ENCODE data around the gene RAB11FIP4.

- no peak for TF ChIP-seq REST (IDR thresholded peaks at IDR 0.05; ENCODE audit: insufficient read depth in 1 of 2, low read depth in 2 of 2, low read length in 2 of 2)
- TF ChIP-seq POLR2AphosphoS5 (IDR thresholded peaks at IDR 0.05; ENCODE audit: low read depth, low read length), result no peak
- no peak for TF ChIP-seq TAF1 (IDR thresholded peaks at IDR 0.05; ENCODE audit: borderline replicate concordance, insufficient read depth, low read length)
Measured at GRCh38 chr17:31494259-31495021, 103.0 kb downstream of the RAB11FIP4 start.

Data from PFSK-1 (cell line).